ENCODE measurements around the gene SF3A2. TPM values are rescaled to one million over a fixed set of nuclear protein-coding genes. Genes with fewer than 3 reads are reported as not detected.
A peak's percentile ranks its signal among the peaks of the same experiment; 100 is the strongest.

The SF3A2 gene
- total and polyA plus RNA-seq, 7 donors: 16.9 to 61.3 (median 26.4) TPM

GRCh38 chr19:2291185-2291751, 54.6 kb downstream of the SF3A2 start:
- Histone ChIP-seq H3K27ac (no peak overlapping the region), H3K9me3 (no peaks in the 10 kb centered on the region), H3K4me1 (peaks cover 0 to 52% (median 46%) of the 10 kb centered on the region in 4 donors), H3K27me3 (peaks cover 30 to 49% (median 44%) of the 10 kb centered on the region in 3 donors), H3K36me3 (no peaks in the 10 kb centered on the region), H3K4me3 (peak overlapping the region in 3 of 4 donors; percentile 28 to 46 (median 40))
- intact Hi-C loops (cut with DNase I): no loop called here
- TF ChIP-seq POLR2AphosphoS5 (IDR thresholded peaks at IDR 0.05) (no peak), POLR2A (IDR thresholded peaks at IDR 0.05) (no peak), CTCF (IDR thresholded peaks at IDR 0.05) (no peak), EP300 (IDR thresholded peaks at IDR 0.05) (no peak)
- 9 to 37% methylated on average over 67 of the region's 67 CpGs for WGBS, 2 donors
- DNase-seq: no peak

- no peaks in the 10 kb centered on the region for H3K9me3 ChIP-seq
- DNase-seq: peak; percentile 84
- peaks cover 0 to 46% (median 40%) of the 10 kb centered on the region in 4 donors for H3K4me1 ChIP-seq
- peak overlapping the region in 3 of 4 donors; percentile 14 to 33 (median 26) for H3K4me3 ChIP-seq
- no peaks in the 10 kb centered on the region for H3K36me3 ChIP-seq
- peak overlapping the region; percentile 18 to 81 (median 77) for H3K27ac ChIP-seq
- intact Hi-C loops (cut with DNase I): loop anchor here (2.0 kb wide), 1 partner anchor 24 kb away; no protein-coding TSS in a partner anchor
- 28 to 47% methylated on average over 26 of the region's 26 CpGs for WGBS, 2 donors
- TF ChIP-seq POLR2AphosphoS5 (IDR thresholded peaks at IDR 0.05) (peak; percentile 72 to 90 (median 80)), EP300 (IDR thresholded peaks at IDR 0.05) (peak in 3 of 4 donors; percentile 40 to 84 (median 68)), POLR2A (IDR thresholded peaks at IDR 0.05) (no peak)
- H3K27me3 ChIP-seq: peaks cover 21 to 34% (median 30%) of the 10 kb centered on the region in 3 donors
Observed at GRCh38 chr19:2294687-2295335, 58.2 kb downstream of the SF3A2 start.

- Histone ChIP-seq H3K4me1 (peaks cover 0 to 33% (median 27%) of the 10 kb centered on the region in 4 donors), H3K9me3 (no peaks in the 10 kb centered on the region), H3K27ac (no peak overlapping the region), H3K27me3 (peaks cover 8 to 24% (median 17%) of the 10 kb centered on the region in 3 donors), H3K4me3 (no peak overlapping the region), H3K36me3 (no peaks in the 10 kb centered on the region)
- no peak for TF ChIP-seq CTCF (IDR thresholded peaks at IDR 0.05)
- no peak for TF ChIP-seq POLR2AphosphoS5 (IDR thresholded peaks at IDR 0.05)
- TF ChIP-seq EP300 (IDR thresholded peaks at IDR 0.05): no peak
- no peak for TF ChIP-seq POLR2A (IDR thresholded peaks at IDR 0.05)
- no peak for DNase-seq
- intact Hi-C loops (cut with DNase I): no loop called here
- WGBS, 2 donors: 55 to 83% methylated on average over 16 of the region's 16 CpGs
Observed at GRCh38 chr19:2296141-2296540, 59.5 kb downstream of the SF3A2 start.

Small RNA genes within 50 kb of the gene (small RNA-seq; reads per million reads assigned to genes)
- 0 to 0.32 (median 0.12) reads per million in 3 donors for gene MIR1227

Other genes with a start within 250 kb of the SF3A2 start
- gene BTBD2, start 221.1 kb upstream of the SF3A2 start, total RNA-seq: 10 to 100 TPM; 43.8 to 82.8 (median 50.3) TPM
- 10 to 100 TPM; 31.9 to 58.7 (median 46.2) TPM for gene BTBD2, start 221.1 kb upstream of the SF3A2 start, polyA plus RNA-seq
- gene MKNK2, start 185.6 kb upstream of the SF3A2 start, total RNA-seq: 100 to 1,000 TPM in 3 of 4 donors, 10 to 100 TPM in 1; 83.1 to 124 (median 107) TPM
- 100 to 1,000 TPM; 121 to 157 (median 129) TPM for gene MKNK2, start 185.6 kb upstream of the SF3A2 start, polyA plus RNA-seq
- gene MOB3A, start 140.5 kb upstream of the SF3A2 start, total RNA-seq: 10 to 100 TPM; 25.7 to 65.4 (median 32.0) TPM
- 10 to 100 TPM; 14.4 to 36.1 (median 14.6) TPM for gene MOB3A, start 140.5 kb upstream of the SF3A2 start, polyA plus RNA-seq
- gene IZUMO4, start 139.9 kb upstream of the SF3A2 start, total RNA-seq: 1 to 10 TPM; 2.3 to 6.0 (median 4.6) TPM
- 1 to 10 TPM; 2.4 to 8.5 (median 3.5) TPM for gene IZUMO4, start 139.9 kb upstream of the SF3A2 start, polyA plus RNA-seq
- 10 to 100 TPM; 43.1 to 83.1 (median 51.2) TPM for gene AP3D1, start 85.3 kb upstream of the SF3A2 start, total RNA-seq
- 100 to 1,000 TPM in 1 of 3 donors, 10 to 100 TPM in 2; 47.4 to 127 (median 72.6) TPM for gene AP3D1, start 85.3 kb upstream of the SF3A2 start, polyA plus RNA-seq
- gene DOT1L, start 72.9 kb upstream of the SF3A2 start, total RNA-seq: 1 to 10 TPM; 4.6 to 8.0 (median 6.3) TPM
- 10 to 100 TPM in 2 of 3 donors, 1 to 10 TPM in 1; 6.9 to 26.0 (median 12.6) TPM for gene DOT1L, start 72.9 kb upstream of the SF3A2 start, polyA plus RNA-seq
- gene PLEKHJ1, start 495 bp upstream of the SF3A2 start, total RNA-seq: 10 to 100 TPM; 40.7 to 57.3 (median 42.8) TPM
- gene PLEKHJ1, start 495 bp upstream of the SF3A2 start, polyA plus RNA-seq: 100 to 1,000 TPM; 228 to 255 (median 247) TPM
- 1 to 10 TPM in 2 of 4 donors, under 1 TPM in 1, not detected in 1; 0.99 to 1.9 (median 1.8) TPM for gene AMH, start 12.5 kb downstream of the SF3A2 start, total RNA-seq
- 1 to 10 TPM in 1 of 3 donors, under 1 TPM in 1, not detected in 1; 0.69 to 3.3 TPM for gene AMH, start 12.5 kb downstream of the SF3A2 start, polyA plus RNA-seq
- gene JSRP1, start 19.6 kb downstream of the SF3A2 start, total RNA-seq: under 1 TPM in 1 of 4 donors, not detected in 3; 0.36 TPM
- gene JSRP1, start 19.6 kb downstream of the SF3A2 start, polyA plus RNA-seq: 1 to 10 TPM in 2 of 3 donors, not detected in 1; 1.0 to 1.6 TPM
- under 1 TPM; 0.41 to 0.82 (median 0.63) TPM for gene PEAK3, start 45.4 kb downstream of the SF3A2 start, total RNA-seq
- gene PEAK3, start 45.4 kb downstream of the SF3A2 start, polyA plus RNA-seq: under 1 TPM; under 0.01 to 0.74 (median 0.46) TPM
- gene LINGO3, start 71.3 kb downstream of the SF3A2 start, total RNA-seq: under 1 TPM in 1 of 4 donors, not detected in 3; 0.14 TPM
- gene LINGO3, start 71.3 kb downstream of the SF3A2 start, polyA plus RNA-seq: under 1 TPM in 1 of 3 donors, not detected in 2; 0.70 TPM
- 100 to 1,000 TPM in 2 of 4 donors, 10 to 100 TPM in 2; 51.5 to 139 (median 100) TPM for gene LSM7, start 91.8 kb downstream of the SF3A2 start, total RNA-seq
- 100 to 1,000 TPM; 234 to 427 (median 235) TPM for gene LSM7, start 91.8 kb downstream of the SF3A2 start, polyA plus RNA-seq
- gene SPPL2B, start 91.9 kb downstream of the SF3A2 start, total RNA-seq: 10 to 100 TPM; 14.6 to 47.4 (median 24.0) TPM
- 100 to 1,000 TPM in 1 of 3 donors, 10 to 100 TPM in 1, 1 to 10 TPM in 1; 6.0 to 145 (median 12.0) TPM for gene SPPL2B, start 91.9 kb downstream of the SF3A2 start, polyA plus RNA-seq
- under 1 TPM in 3 of 4 donors, not detected in 1; 0.16 to 0.68 (median 0.28) TPM for gene TMPRSS9, start 123.4 kb downstream of the SF3A2 start, total RNA-seq
- gene TMPRSS9, start 123.4 kb downstream of the SF3A2 start, polyA plus RNA-seq: under 1 TPM in 1 of 3 donors, not detected in 2; 0.26 TPM
- 10 to 100 TPM; 23.6 to 29.3 (median 26.3) TPM for gene TIMM13, start 190.8 kb downstream of the SF3A2 start, total RNA-seq
- 100 to 1,000 TPM in 2 of 3 donors, 10 to 100 TPM in 1; 92.2 to 135 (median 101) TPM for gene TIMM13, start 190.8 kb downstream of the SF3A2 start, polyA plus RNA-seq
- gene LMNB2, start 220.1 kb downstream of the SF3A2 start, total RNA-seq: 10 to 100 TPM in 3 of 4 donors, 1 to 10 TPM in 1; 7.4 to 19.7 (median 12.6) TPM
- gene LMNB2, start 220.1 kb downstream of the SF3A2 start, polyA plus RNA-seq: 10 to 100 TPM; 15.0 to 74.4 (median 20.3) TPM
- gene GADD45B, start 239.3 kb downstream of the SF3A2 start, total RNA-seq: 100 to 1,000 TPM in 2 of 4 donors, 10 to 100 TPM in 2; 82.0 to 708 (median 108) TPM
- 10 to 100 TPM; 25.0 to 56.3 (median 54.7) TPM for gene GADD45B, start 239.3 kb downstream of the SF3A2 start, polyA plus RNA-seq

All from sigmoid colon (tissue), 7 donors.